LNCAP (cell line): ENCODE measurements around the gene FOXC2.

Source experiments
- TF ChIP-seq, protein P1 (sequence below): fragments of 450-650 bp; IDR thresholded peaks from 2 replicates; pipeline ENCODE4 v1.5.1; 2017; ENCODE audit warnings: mild to moderate bottlenecking

Gene FOXC2

DNA sequence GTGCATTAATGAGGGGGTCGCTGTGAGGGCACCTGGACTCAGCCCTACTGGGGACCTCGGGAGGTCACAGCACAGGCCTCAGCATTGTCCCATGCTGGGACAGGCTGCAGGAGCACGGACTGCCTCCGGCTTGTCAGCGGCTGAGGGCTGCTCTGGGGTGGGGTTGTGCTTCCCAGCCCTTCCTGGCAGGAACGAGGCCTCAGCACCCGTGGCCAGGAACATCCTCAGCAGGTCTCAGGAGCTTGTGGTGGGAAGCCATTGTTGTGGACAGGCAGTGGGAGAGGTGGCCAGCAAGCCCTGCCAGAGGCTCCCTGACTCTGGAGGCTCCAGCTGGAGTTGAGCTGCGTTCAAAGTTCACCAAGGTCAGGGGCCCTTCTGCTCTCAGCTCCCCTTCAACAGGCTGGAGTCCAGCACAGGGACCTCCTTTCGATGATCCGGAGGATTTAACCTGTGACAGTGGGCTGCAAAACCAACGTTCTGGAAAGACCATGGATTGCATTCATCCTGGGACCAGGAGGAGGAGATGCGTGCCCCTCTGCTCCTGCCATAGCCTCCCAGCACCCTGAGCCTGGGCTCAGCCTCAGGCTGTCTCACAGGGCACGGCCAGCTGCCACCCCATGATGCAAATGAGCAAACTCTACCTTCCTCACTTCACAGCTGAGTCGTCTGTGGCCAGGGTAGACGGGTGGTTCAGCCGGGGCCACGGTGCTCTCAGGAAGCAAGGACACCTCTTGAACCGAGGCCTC, 44.3 kb downstream of the FOXC2 start:
- TF ChIP-seq, protein P1, sequence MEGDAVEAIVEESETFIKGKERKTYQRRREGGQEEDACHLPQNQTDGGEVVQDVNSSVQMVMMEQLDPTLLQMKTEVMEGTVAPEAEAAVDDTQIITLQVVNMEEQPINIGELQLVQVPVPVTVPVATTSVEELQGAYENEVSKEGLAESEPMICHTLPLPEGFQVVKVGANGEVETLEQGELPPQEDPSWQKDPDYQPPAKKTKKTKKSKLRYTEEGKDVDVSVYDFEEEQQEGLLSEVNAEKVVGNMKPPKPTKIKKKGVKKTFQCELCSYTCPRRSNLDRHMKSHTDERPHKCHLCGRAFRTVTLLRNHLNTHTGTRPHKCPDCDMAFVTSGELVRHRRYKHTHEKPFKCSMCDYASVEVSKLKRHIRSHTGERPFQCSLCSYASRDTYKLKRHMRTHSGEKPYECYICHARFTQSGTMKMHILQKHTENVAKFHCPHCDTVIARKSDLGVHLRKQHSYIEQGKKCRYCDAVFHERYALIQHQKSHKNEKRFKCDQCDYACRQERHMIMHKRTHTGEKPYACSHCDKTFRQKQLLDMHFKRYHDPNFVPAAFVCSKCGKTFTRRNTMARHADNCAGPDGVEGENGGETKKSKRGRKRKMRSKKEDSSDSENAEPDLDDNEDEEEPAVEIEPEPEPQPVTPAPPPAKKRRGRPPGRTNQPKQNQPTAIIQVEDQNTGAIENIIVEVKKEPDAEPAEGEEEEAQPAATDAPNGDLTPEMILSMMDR: no peak

GRCh38 chr16:86611525-86611855, 44.9 kb downstream of the FOXC2 start:
- TF ChIP-seq, protein P1: no peak

DNA sequence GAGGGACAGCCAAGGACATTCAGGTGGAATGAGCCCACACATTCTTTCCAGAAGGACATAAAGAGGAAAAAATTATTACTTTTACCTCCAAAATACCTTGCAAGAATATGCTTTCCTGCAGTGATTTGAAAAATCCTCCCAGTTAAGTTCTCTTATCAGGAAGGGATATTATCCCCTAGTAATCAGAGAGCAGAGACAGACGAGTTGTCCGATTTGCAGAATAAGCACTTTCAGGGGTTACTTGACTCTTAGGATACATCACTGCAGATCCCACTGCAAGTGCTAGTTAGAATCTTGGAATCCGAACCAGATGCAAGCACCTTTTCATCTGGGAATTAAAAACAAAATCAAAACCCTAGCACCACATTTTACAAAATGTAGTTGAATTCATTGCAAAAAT, 45.3 kb downstream of the FOXC2 start:
- TF ChIP-seq, protein P1: no peak

GRCh38 chr16:86614699-86615098, 48.1 kb downstream of the FOXC2 start:
- TF ChIP-seq, protein P1: no peak

- TF ChIP-seq, protein P1: no peak
Observed at GRCh38 chr16:86616906-86617305, 50.3 kb downstream of the FOXC2 start.

- TF ChIP-seq, protein P1: no peak
Observed at GRCh38 chr16:86618431-86619238, 52.0 kb downstream of the FOXC2 start.
